ENCODE results near the gene PDE2A.

Gene PDE2A

GRCh38 chr11:72662036-72662435 is 12.2 kb downstream of the PDE2A start:
- Histone ChIP-seq H3K9ac (ENCODE audit: low read depth, low read length) (no peak overlapping the region), H3K27me3 (ENCODE audit: insufficient read depth, low read length, poor library complexity) (peaks cover 17% of the 10 kb centered on the region), H3K4me1 (ENCODE audit: insufficient read depth, low read length) (no peaks in the 10 kb centered on the region), H2AFZ (ENCODE audit: low read depth, low read length) (no peak overlapping the region), H3K36me3 (ENCODE audit: insufficient read depth, low read length) (no peaks in the 10 kb centered on the region), H3K79me2 (ENCODE audit: insufficient read depth, low read length) (no peaks in the 10 kb centered on the region), H3K4me2 (ENCODE audit: insufficient read depth, low read length) (no peak overlapping the region), H4K20me1 (ENCODE audit: insufficient read depth, low read length) (no peaks in the 10 kb centered on the region), H3K27ac (ENCODE audit: low read length) (no peak overlapping the region), H3K4me3 (ENCODE audit: low read depth in 1 of 2, low read length in 2 of 2) (no peak overlapping the region), H3K9me3 (ENCODE audit: insufficient read depth, low read length, severe bottlenecking) (no peaks in the 10 kb centered on the region)
- DNase-seq (no peak), ATAC-seq (ENCODE audit: insufficient read depth, low read depth) (no peak)
- TF ChIP-seq CTCF (IDR thresholded peaks at IDR 0.05; ENCODE audit: borderline replicate concordance, extremely low read depth, low read length, poor library complexity, severe bottlenecking), result no peak
- no peak for TF ChIP-seq EZH2 (IDR thresholded peaks at IDR 0.05; ENCODE audit: borderline replicate concordance, low read depth, low read length, severe bottlenecking)

GRCh38 chr11:72661486-72661885 is 12.7 kb downstream of the PDE2A start:
- no peaks in the 10 kb centered on the region for H3K79me2 ChIP-seq (ENCODE audit: insufficient read depth, low read length)
- H4K20me1 ChIP-seq (ENCODE audit: insufficient read depth, low read length), result no peaks in the 10 kb centered on the region
- H3K4me3 ChIP-seq (ENCODE audit: low read depth in 1 of 2, low read length in 2 of 2), result no peak overlapping the region
- H2AFZ ChIP-seq (ENCODE audit: low read depth, low read length), result no peak overlapping the region
- H3K27me3 ChIP-seq (ENCODE audit: insufficient read depth, low read length, poor library complexity), result peaks cover 17% of the 10 kb centered on the region
- H3K4me2 ChIP-seq (ENCODE audit: insufficient read depth, low read length), result no peak overlapping the region
- no peaks in the 10 kb centered on the region for H3K4me1 ChIP-seq (ENCODE audit: insufficient read depth, low read length)
- TF ChIP-seq CTCF (IDR thresholded peaks at IDR 0.05; ENCODE audit: borderline replicate concordance, extremely low read depth, low read length, poor library complexity, severe bottlenecking) (no peak), EZH2 (IDR thresholded peaks at IDR 0.05; ENCODE audit: borderline replicate concordance, low read depth, low read length, severe bottlenecking) (no peak)
- H3K27ac ChIP-seq (ENCODE audit: low read length), result no peak overlapping the region
- ATAC-seq (ENCODE audit: insufficient read depth, low read depth) (no peak), DNase-seq (no peak)
- no peak overlapping the region for H3K9ac ChIP-seq (ENCODE audit: low read depth, low read length)
- no peaks in the 10 kb centered on the region for H3K36me3 ChIP-seq (ENCODE audit: insufficient read depth, low read length)
- H3K9me3 ChIP-seq (ENCODE audit: insufficient read depth, low read length, severe bottlenecking), result no peaks in the 10 kb centered on the region

GRCh38 chr11:72658989-72659640 is 15.1 kb downstream of the PDE2A start:
- Histone ChIP-seq H3K4me1 (ENCODE audit: insufficient read depth, low read length) (no peaks in the 10 kb centered on the region), H3K27ac (ENCODE audit: low read length) (no peak overlapping the region), H3K4me3 (ENCODE audit: low read depth in 1 of 2, low read length in 2 of 2) (no peak overlapping the region), H3K27me3 (ENCODE audit: insufficient read depth, low read length, poor library complexity) (peaks cover 17% of the 10 kb centered on the region), H3K79me2 (ENCODE audit: insufficient read depth, low read length) (no peaks in the 10 kb centered on the region), H4K20me1 (ENCODE audit: insufficient read depth, low read length) (no peaks in the 10 kb centered on the region; the same call in 1 of the 2 replicates), H3K36me3 (ENCODE audit: insufficient read depth, low read length) (no peaks in the 10 kb centered on the region), H2AFZ (ENCODE audit: low read depth, low read length) (no peak overlapping the region), H3K9me3 (ENCODE audit: insufficient read depth, low read length, severe bottlenecking) (no peaks in the 10 kb centered on the region), H3K4me2 (ENCODE audit: insufficient read depth, low read length) (no peak overlapping the region), H3K9ac (ENCODE audit: low read depth, low read length) (no peak overlapping the region)
- ATAC-seq (ENCODE audit: insufficient read depth, low read depth) (no peak), DNase-seq (no peak)
- TF ChIP-seq CTCF (IDR thresholded peaks at IDR 0.05; ENCODE audit: borderline replicate concordance, extremely low read depth, low read length, poor library complexity, severe bottlenecking), result no peak
